ENCODE measurements around the gene APBB2.

GRCh38 chr4:41175794-41176193 is 38.5 kb downstream of the APBB2 start:
- TF ChIP-seq CTCF (IDR thresholded peaks at IDR 0.05; ENCODE audit: low read depth, low read length, poor library complexity, severe bottlenecking) (no peak), EZH2phosphoT487 (IDR thresholded peaks at IDR 0.05; ENCODE audit: borderline replicate concordance, low read length) (no peak)

All from DOHH2 (cell line).